Uterus (tissue), 4 donors: ENCODE data around the gene PFKL. TPM values are rescaled to one million over a fixed set of nuclear protein-coding genes. Genes with fewer than 3 reads are reported as not detected.

ENCODE experiments used
- DNase-seq, 2 donors: peaks; one replicate each; pipeline ENCODE4 v3.0.0-alpha.2; 2019 to 2020
- H3K27ac ChIP-seq, 2 donors: fragments of 200-600 bp; sonication (generic); 1 replicate in 1 of 2; 2 replicates in 1 of 2; pipeline ENCODE4 v1.5.1; 2016 to 2018
- H3K27me3 ChIP-seq, 2 donors: fragments of 200-600 bp; sonication (generic); one replicate each; pipeline ENCODE4 v1.5.1; 2018 to 2019; ENCODE audit warnings: control low read depth in 1 of 2
- H3K36me3 ChIP-seq, 2 donors: fragments of 200-600 bp; sonication (generic); one replicate each; pipeline ENCODE4 v1.5.1; 2019; ENCODE audit warnings: control low read depth in 1 of 2
- H3K4me1 ChIP-seq, 2 donors: fragments of 200-600 bp; sonication (generic); one replicate each; pipeline ENCODE4 v1.5.1; 2018 to 2019; ENCODE audit warnings: control low read depth in 1 of 2
- H3K4me3 ChIP-seq, 2 donors: fragments of 200-600 bp; sonication (generic); 1 replicate in 1 of 2; 2 replicates in 1 of 2; pipeline ENCODE4 v1.5.1; 2018 to 2019; ENCODE audit warnings: mild to moderate bottlenecking in 1 of 2
- H3K9me3 ChIP-seq, 2 donors: fragments of 200-600 bp; sonication (generic); one replicate each; pipeline ENCODE4 v1.5.1; 2019; ENCODE audit warnings: control low read depth in 1 of 2
- CTCF ChIP-seq, 4 experiments: fragments of 200-600 bp in 2 of 4; fragments of 450-650 bp in 2 of 4; sonication (generic) in 2 of 4; IDR thresholded peaks; one replicate each; pipeline ENCODE4 v1.5.1; 2016 to 2019; ENCODE audit warnings: antibody characterized with exemption in 4 of 4, mild to moderate bottlenecking in 2 of 4, moderate library complexity in 1 of 4
- POLR2A ChIP-seq, 2 donors: fragments of 450-650 bp; IDR thresholded peaks; one replicate each; pipeline ENCODE4 v1.6.1; 2016; ENCODE audit warnings: antibody characterized with exemption in 2 of 2, mild to moderate bottlenecking in 1 of 2, moderate library complexity in 1 of 2
- intact Hi-C: fragments of 100-400 bp; cut with DNase I; formaldehyde crosslinking; loops from one replicate; pipeline ENCODE4 v1.15.1; 2023; ENCODE audit warnings: low total_unique reads
- total RNA-seq, 4 donors: library from RNA; depleted of rRNA in 3 of 4; stranded (reverse); fragments of >200 nt in 3 of 4; gene quantifications; one replicate each; pipeline versions ENCODE4 v1.1.0 to v1.2.4, GENCODE V29; 2014 to 2023
- donor health status: DM: yes; HTN: yes; CAD: no.

PFKL gene
- total RNA-seq, 4 donors from 2014 or later = 36.5 to 144 (median 75.4) TPM

GRCh38 chr21:44269090-44269489 is 30.8 kb upstream of the PFKL start:
- Histone ChIP-seq H3K4me3 (no peak overlapping the region), H3K27ac (no peak overlapping the region), H3K4me1 (no peaks in the 10 kb centered on the region), H3K27me3 (no peaks in the 10 kb centered on the region), H3K36me3 (no peaks in the 10 kb centered on the region), H3K9me3 (no peaks in the 10 kb centered on the region)
- TF ChIP-seq POLR2A (IDR thresholded peaks at IDR 0.05) = no peak
- no peak for TF ChIP-seq CTCF (IDR thresholded peaks at IDR 0.05)
- intact Hi-C loops = no loop called here
- no peak for DNase-seq

DNA sequence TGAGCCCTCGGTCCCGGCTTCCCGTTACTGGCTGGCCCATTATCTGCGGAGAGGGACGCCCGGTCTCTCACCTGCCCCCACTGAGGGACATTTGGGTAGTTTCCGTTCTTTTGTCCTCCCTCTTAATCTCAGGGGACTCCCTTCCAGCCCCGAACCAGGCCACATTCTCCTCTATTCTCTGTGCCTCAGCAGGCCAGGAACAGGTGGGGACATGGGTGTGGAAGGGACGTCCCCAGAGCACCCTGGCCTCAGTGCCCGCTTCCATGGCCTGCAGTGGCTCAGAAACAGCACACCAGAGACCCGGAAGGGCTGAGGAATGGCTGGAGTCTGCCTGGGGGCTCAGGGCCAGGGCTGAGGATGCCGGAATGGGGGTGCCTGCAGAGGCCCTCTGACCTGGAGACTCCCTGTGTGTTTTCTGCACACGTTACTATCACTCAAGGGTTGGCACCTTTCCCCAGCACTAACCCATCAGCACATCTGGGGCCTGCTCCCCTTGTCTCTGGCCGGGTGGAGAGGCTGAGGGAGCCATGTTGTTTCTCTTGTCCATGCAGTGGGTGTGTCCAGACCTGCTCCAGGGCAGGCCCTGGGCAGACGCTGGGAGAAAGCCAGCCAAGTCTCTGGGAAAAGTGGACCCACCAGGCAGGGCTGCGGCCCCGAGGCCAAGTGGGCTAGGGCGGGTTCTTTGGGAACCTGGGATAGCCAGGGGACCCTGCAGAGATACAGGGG is 28.1 kb upstream of the PFKL start:
- Histone ChIP-seq H3K36me3 (no peaks in the 10 kb centered on the region), H3K27me3 (no peaks in the 10 kb centered on the region), H3K27ac (no peak overlapping the region), H3K4me3 (no peak overlapping the region), H3K4me1 (no peaks in the 10 kb centered on the region), H3K9me3 (no peaks in the 10 kb centered on the region)
- TF ChIP-seq CTCF (IDR thresholded peaks at IDR 0.05) = no peak
- TF ChIP-seq POLR2A (IDR thresholded peaks at IDR 0.05) = no peak
- no peak for DNase-seq
- intact Hi-C loops = no loop called here

DNA sequence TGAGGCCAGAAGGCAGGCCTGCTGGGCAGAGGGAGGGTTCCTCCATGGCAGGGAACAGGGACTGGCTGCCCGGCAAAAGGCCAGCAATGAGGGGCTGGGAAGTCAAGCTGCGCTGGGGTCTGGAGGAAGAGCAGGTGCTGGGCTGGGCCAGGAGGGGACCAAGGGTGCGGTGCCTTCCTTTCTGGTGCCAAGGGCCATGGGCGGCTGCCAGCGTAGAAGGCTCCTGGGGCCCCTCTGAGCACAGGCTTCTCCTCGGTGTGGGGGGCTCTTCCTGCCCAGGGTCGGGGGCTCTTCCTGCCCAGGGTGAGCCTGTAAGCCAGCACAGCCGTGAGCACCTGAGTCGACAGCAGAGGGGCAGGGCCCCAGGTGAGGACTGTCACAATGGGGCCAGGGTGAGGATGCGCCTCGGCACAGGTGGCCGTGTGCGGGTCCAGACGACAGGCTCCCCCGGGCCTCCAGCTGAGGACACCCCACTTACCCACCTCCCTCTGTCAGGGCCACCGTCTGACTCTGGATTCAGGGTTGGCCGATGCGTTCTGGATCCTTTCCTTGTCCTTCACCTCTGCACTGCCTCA is 27.5 kb upstream of the PFKL start:
- Histone ChIP-seq H3K27ac (no peak overlapping the region), H3K4me3 (no peak overlapping the region), H3K9me3 (no peaks in the 10 kb centered on the region), H3K4me1 (no peaks in the 10 kb centered on the region), H3K36me3 (no peaks in the 10 kb centered on the region), H3K27me3 (no peaks in the 10 kb centered on the region)
- intact Hi-C loops = no loop called here
- TF ChIP-seq CTCF (IDR thresholded peaks at IDR 0.05) (no peak), POLR2A (IDR thresholded peaks at IDR 0.05) (no peak)
- no peak for DNase-seq

GRCh38 chr21:44273046-44273445 is 26.8 kb upstream of the PFKL start:
- Histone ChIP-seq H3K4me1 (no peaks in the 10 kb centered on the region), H3K4me3 (no peak overlapping the region), H3K9me3 (no peaks in the 10 kb centered on the region), H3K36me3 (no peaks in the 10 kb centered on the region), H3K27ac (no peak overlapping the region), H3K27me3 (no peaks in the 10 kb centered on the region)
- DNase-seq = no peak
- TF ChIP-seq CTCF (IDR thresholded peaks at IDR 0.05) (no peak), POLR2A (IDR thresholded peaks at IDR 0.05) (no peak)
- intact Hi-C loops = no loop called here

GRCh38 chr21:44275041-44275440 is 24.8 kb upstream of the PFKL start:
- no peaks in the 10 kb centered on the region for H3K27me3 ChIP-seq
- H3K27ac ChIP-seq = no peak overlapping the region
- no peaks in the 10 kb centered on the region for H3K36me3 ChIP-seq
- no peak for DNase-seq
- intact Hi-C loops = no loop called here
- H3K9me3 ChIP-seq = no peaks in the 10 kb centered on the region
- TF ChIP-seq POLR2A (IDR thresholded peaks at IDR 0.05) (no peak), CTCF (IDR thresholded peaks at IDR 0.05) (no peak)
- no peaks in the 10 kb centered on the region for H3K4me1 ChIP-seq
- H3K4me3 ChIP-seq = no peak overlapping the region
